ENCODE results near the gene TYMP.
A peak's percentile ranks its signal among the peaks of the same experiment; 100 is the strongest.

TYMP gene

GRCh38 chr22:50507991-50508884 is 21.6 kb downstream of the TYMP start, which contains the start of gene NCAPH2 (continued):
- TF ChIP-seq ZNF354C (tag by site-specific recombination; IDR thresholded peaks at IDR 0.05; ENCODE audit: borderline replicate concordance, low read depth) (no peak), ZNF501 (tag by site-specific recombination; IDR thresholded peaks at IDR 0.05) (peak; percentile 86), ZBTB20 (tag by site-specific recombination; IDR thresholded peaks at IDR 0.05) (peak; percentile 82), ZNF704 (tag by site-specific recombination; IDR thresholded peaks at IDR 0.05) (no peak), KLF9 (tag by site-specific recombination; IDR thresholded peaks at IDR 0.05; ENCODE audit: low read depth) (peak; percentile 93), BCL6B (tag by site-specific recombination; IDR thresholded peaks at IDR 0.05) (peak; percentile 55; the same call in 1 of the 2 replicates), ZSCAN30 (tag by site-specific recombination; IDR thresholded peaks at IDR 0.05) (peak; percentile 86), INSM2 (tag by site-specific recombination; IDR thresholded peaks at IDR 0.05) (peak; percentile 92), WT1 (tag by site-specific recombination; IDR thresholded peaks at IDR 0.05) (peak; percentile 74), ZNF133 (tag by site-specific recombination; IDR thresholded peaks at IDR 0.05) (no peak), SP3 (tag by site-specific recombination; IDR thresholded peaks at IDR 0.05) (peak; percentile 98), ZBTB7A (tag by site-specific recombination; IDR thresholded peaks at IDR 0.05; ENCODE audit: low read depth) (peak; percentile 66; the same call in 1 of the 2 replicates), ZNF639 (tag by site-specific recombination; IDR thresholded peaks at IDR 0.05) (peak; percentile 86), SP7 (tag by site-specific recombination; IDR thresholded peaks at IDR 0.05) (peak; percentile 84), ZNF274 (IDR thresholded peaks at IDR 0.05; ENCODE audit: low read length) (no peak), ZNF274 (tag by site-specific recombination; IDR thresholded peaks at IDR 0.05; ENCODE audit: borderline replicate concordance) (no peak), ZNF148 (tag by site-specific recombination; IDR thresholded peaks at IDR 0.05; ENCODE audit: borderline replicate concordance) (no peak; the same call in 1 of the 2 replicates), ZNF394 (tag by site-specific recombination; IDR thresholded peaks at IDR 0.05; ENCODE audit: borderline replicate concordance) (peak; percentile 54; the same call in 1 of the 2 replicates), OSR2 (tag by site-specific recombination; IDR thresholded peaks at IDR 0.05) (no peak; the same call in 1 of the 2 replicates), ZNF830 (tag by site-specific recombination; IDR thresholded peaks at IDR 0.05; ENCODE audit: low read depth) (no peak), FEZF1 (tag by site-specific recombination; IDR thresholded peaks at IDR 0.05) (0 out of 2 replicates have a peak, but pooled peaks have one; percentile 16), ZNF2 (tag by site-specific recombination; IDR thresholded peaks at IDR 0.05) (0 out of 2 replicates have a peak, but pooled peaks have one; percentile 45), EGR2 (tag by site-specific recombination; IDR thresholded peaks at IDR 0.05; ENCODE audit: low read depth) (peak; percentile 94)
